Activated T-cell treated with anti-CD3 and anti-CD28 coated beads for 48 hours (primary cell): ENCODE measurements around the gene SUSD2.
"Not testable (repeated sequence)": the region's sequence is repeated elsewhere in the genome, so short reads cannot be mapped to it uniquely, and the experiment has no call there.

Source experiments
- DNase-seq: peaks from one replicate; pipeline ENCODE4 v3.0.0-alpha.2; 2020; ENCODE audit warnings: low read depth

Gene SUSD2

GRCh38 chr22:24188705-24189248, 7.5 kb downstream of the SUSD2 start:
- no peak for DNase-seq

- peak; percentile 50 for DNase-seq
Measured at GRCh38 chr22:24189249-24190158, 8.2 kb downstream of the SUSD2 start.

DNA sequence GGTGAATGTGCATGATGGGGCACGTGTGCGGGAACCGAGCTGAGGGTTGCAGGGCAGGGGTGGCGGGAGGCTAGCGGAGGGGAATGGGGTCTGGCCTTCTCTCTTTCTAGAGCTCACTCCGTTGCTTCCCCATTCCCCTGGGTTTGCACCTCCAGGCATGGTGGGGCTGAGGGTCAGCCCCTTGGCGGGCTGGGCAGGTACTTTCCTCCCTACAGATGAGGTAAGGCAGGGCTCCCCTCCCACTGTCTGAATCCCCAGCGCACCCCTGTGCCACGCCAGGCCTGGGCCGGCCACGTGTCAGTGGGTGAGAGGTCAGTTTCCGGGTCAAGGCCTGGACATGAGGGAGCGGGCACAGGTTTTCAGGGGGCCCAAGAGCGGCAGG, 8.9 kb downstream of the SUSD2 start:
- no peak for DNase-seq

GRCh38 chr22:24190596-24191208, 9.4 kb downstream of the SUSD2 start:
- DNase-seq, result no peak

DNA sequence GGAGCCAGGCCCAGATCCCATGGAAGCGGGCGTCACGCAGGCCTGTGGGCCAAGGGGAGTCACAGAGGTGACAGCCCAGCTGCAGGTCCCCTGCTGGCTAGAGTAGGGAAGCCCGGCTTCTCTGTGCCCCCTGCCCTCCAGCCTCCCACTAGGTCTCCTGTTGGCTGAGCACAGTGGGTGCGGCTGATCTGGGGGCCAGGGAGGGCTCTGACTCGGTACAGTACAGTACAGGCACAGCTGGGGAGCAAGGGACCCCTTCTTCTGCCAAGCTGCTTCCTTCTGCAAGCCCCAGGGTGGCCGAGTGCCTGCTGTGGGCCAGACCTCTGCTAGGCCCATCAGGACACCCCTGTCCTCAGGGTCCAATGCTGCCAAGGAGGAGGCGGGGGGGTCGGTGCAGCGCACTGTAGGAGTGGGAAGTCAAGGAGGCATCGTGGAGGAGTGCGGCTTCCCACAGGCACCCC, 10.1 kb downstream of the SUSD2 start:
- DNase-seq, result no peak

DNA sequence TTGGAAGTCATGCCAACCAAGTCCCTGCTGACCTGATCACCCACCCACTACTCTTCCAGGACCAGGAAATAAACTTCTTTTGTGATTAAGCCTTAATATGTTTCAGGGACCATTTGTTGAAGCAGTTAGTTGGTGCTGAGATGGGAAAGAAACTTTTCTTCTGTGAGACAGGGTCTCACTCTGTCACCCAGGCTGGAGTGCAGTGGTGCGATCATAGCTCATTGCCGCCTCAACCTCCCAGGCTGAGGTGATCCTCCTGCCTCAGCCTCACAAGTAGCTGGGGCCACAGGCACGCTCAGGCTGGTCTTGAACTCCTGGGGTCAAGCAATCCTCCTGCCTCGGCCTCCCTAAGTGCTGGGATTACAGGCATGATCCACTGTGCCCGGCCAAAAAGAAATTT, 10.6 kb downstream of the SUSD2 start:
- DNase-seq, result no peak

- DNase-seq, result no peak
Measured at GRCh38 chr22:24198682-24199052, 17.4 kb downstream of the SUSD2 start.

- no peak for DNase-seq
Measured at GRCh38 chr22:24200619-24201212, 19.4 kb downstream of the SUSD2 start.

DNA sequence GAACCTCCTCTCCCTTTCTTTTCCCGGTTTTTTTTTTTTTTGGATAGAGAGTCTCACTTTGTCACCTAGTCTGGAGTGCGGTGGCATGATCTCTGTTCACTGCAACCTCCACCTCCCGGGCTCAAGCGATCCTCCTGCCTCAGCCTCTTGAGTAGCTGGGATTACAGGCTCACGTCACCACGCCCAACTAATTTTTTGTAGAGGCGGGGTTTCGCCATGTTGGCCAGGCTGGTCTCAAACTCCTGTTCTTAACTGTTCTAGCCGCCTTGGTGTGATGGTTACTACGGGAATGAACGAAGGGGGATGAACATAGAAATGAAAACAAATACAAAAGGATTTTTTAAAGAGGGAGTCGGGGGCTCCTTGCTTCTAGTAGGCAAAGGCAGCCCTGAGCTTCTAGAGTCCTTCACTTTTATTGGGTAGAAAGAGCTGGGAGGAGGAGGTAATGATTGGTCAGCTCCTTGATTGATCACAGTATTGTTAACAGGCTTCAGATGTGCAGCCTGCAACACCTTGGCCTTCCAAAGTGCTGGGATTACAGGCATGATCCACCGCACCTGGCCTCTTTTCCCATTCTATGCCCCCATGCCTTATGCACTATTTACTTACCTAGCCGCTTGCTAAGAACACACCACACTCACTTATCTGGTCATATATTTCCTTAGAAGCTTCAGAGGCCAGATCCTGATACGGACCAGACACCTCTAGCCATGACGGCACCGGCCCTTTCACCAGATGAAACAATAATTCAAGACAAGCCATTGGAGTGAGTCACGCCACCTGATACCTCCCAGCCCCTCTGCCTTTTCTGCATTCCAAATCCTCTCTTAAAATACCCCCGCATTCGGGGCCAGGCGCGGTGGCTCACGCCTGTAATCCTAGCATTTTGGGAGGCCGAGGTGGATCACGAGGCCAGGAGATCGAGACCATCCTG, 20.7 kb downstream of the SUSD2 start:
- no peak for DNase-seq

GRCh38 chr22:24203856-24204255, 22.6 kb downstream of the SUSD2 start:
- DNase-seq, result not testable (repeated sequence)

DNA sequence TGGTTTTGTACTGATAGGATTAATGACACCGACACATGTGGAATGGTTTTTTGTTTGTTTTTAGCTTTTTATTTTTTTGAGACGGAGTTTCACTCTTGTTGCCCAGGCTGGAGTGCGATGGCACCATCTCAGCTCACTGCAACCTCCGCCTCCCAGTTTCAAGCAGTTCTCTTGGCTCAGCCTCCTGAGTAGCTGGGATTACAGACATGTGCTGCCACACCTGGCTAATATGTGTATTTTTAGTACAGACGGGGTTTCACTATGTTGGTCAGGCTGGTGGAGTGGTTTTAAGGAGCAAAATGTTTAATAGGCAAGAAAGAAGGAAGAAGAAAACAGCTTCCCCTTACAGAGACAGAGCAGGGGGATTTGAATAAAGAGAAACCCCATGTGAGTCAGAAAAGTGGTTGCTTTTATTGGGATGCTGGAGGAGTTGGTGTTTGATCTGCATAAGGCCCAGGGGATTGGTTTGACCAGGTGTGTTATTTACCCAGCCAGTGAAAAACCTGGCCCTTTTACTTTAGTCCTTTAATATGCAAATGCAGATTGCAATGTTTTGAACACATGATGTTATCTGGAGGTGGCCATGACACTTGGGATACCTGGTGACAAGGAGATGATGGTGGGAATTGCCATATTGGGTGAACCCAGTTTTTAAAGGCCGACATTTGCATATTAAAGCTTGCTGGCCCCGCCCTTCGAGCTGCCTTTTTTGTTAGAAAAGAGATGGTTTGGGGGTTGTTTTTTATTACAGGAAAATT, 24.3 kb downstream of the SUSD2 start:
- DNase-seq, result no peak

- DNase-seq, result not testable (repeated sequence)
Measured at GRCh38 chr22:24206460-24207263, 25.4 kb downstream of the SUSD2 start.

DNA sequence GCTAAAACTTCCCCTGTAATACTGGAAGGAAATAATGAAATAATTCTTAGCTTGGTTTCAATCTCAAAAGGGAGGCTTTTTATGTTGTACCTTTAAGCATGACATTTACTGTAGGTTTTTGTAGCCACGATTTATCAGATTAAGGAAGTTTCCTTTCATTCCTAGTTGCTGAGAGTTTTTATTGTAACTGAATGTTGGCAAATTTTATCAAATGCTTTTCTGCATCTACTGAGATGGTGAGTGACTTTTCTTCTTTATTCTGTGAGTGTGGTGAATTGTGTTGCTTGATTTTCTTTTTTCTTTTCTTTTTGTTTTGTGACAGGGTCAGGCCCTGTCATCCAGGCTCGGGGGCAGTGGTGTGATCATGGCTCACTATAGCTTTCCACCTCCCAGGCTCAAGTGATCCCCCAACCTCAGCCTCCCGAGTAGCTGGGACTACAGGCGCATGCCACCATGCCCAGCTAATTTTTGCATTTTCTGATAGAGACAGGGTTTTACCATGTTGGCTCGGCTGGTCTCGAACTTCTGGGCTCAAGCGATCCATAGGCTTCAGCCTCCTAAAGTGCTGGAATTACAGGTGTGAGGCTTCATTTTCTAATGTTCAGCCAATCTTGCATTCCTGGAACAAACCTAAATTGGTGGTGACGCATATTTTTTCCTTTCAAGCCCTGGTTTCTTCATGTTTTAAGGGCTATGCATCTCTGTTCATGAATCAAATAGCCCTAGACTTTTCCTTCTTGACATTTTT, 26.2 kb downstream of the SUSD2 start:
- DNase-seq, result no peak

DNA sequence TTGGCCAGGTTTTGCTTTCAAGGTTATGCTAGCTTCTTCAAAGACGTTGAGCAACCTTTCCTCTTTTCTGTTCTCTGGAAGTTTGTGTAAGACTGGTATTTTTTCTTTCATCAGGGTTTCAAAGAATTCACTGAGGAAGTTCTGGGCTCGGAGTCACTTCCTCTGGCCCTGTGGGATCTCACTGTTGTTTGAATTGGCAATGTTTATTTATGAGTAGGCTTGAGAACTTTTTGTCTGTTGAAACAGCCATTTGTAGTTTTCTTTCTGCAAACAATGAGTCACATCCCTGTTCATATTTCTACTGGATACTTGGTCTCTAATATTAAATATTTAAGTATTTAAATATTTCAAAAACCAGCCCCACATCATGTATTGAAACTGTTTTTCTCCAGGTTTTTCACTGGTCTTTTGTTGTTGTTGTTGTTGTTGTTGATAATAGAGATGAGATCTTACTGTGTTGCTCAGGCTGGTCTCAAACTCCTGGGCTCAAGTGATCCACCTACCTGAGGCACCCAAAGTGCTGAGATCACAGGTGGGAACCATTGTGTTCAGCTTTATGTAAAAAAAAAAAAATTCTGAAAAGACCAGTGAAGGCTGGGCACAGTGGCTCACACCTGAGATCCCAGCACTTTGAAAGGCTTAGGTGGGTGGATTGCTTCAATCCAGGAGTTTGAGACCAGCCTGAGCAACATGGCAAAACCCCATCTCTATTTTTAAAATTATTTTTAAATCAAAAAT, 26.9 kb downstream of the SUSD2 start:
- no peak for DNase-seq

DNA sequence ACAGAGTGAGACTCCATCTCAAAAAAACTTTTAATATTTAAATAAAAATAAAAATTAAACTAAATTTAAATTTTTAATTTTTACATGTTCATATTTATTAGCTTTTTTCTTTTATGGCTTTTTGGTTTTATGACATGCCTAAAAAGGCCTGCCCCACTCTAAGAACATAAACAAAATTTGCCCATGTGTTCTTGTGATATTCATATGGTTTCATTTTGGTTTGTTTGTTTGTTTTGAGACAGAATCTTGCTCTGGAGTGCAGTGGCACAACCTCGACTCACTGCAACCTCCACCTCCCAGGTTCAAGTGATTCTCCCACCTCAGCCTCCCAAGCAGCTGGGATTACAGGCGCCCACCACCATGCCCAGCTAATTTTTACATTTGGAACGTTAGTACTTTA, 27.7 kb downstream of the SUSD2 start:
- no peak for DNase-seq

DNA sequence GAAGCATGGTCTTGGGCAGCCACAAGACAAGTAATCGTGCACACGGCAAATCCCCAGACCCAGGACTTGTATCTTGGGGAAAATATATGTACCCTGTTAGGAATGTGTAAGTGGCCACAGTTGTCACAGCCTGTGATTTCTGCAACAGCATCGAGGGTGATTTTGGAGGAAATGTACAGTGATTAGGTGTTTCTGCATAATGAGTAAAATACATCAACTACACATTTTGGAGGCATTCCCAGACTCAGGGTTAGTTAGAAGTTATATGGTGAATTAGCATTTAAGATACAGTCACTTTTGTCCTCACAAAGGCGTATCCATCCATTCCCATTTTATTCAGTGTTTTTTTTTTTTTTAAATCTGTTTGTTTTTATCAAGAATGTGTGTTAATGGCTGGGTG, 28.4 kb downstream of the SUSD2 start:
- no peak for DNase-seq

- DNase-seq, result not testable (repeated sequence)
Measured at GRCh38 chr22:24210409-24210808, 29.1 kb downstream of the SUSD2 start.

DNA sequence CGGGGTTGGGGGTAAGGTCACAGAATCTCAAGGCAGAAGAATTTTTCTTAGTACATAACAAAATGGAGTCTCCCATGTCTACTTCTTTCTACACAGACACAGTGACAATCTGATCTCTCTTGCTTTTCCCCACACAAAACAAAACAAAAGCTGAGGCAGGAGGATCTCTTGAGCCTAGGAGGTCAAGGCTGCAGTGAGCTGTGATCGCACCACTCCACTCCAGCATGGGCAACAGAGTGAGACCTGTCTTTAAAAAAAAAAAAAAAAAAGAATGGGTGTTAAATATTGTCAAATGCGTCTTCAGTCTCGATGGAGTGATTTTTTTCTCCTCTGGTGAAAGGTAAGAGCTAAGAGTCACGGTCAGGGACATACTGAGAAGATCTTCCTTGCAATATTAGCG, 30.4 kb downstream of the SUSD2 start:
- DNase-seq, result not testable (repeated sequence)

DNA sequence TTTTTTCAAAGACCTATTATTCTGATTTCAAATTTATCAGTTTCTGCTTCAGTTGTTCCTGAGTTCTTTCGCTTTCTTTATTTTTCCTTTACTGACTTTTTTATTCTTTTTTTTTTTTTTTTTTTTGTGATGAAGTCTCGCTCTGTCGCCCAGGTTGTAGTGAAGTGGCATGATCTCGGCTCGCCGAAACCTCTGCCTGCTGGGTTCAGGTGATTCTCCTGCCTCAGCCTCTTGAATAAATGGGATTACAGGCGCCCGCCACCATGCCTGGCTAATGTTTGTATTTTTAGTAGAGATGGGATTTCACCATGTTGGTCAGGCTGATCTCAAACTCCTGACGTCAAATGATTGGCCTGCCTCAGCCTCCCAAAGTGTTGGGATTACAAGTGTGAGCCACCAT, 31.8 kb downstream of the SUSD2 start:
- not testable (repeated sequence) for DNase-seq
